Testis (tissue), 3 donors: ENCODE measurements around the gene SLC25A29. TPM values are rescaled to one million over a fixed set of nuclear protein-coding genes. Genes with fewer than 3 reads are reported as not detected.

Experiments used
- DNase-seq: peaks from one replicate; pipeline ENCODE4 v3.0.0-alpha.2; 2019
- H3K27ac ChIP-seq, 2 donors: fragments of 200-600 bp; sonication (generic); one replicate each; pipeline ENCODE4 v1.5.1; 2019
- H3K27me3 ChIP-seq: fragments of 200-600 bp; sonication (generic); one replicate; pipeline ENCODE4 v1.5.1; 2019
- H3K36me3 ChIP-seq: fragments of 200-600 bp; sonication (generic); one replicate; pipeline ENCODE4 v1.5.1; 2017; ENCODE audit warnings: low read depth; ENCODE audit errors: missing control alignments
- H3K4me1 ChIP-seq: fragments of 200-600 bp; sonication (generic); one replicate; pipeline ENCODE4 v1.5.1; 2019
- H3K4me3 ChIP-seq, 2 donors: fragments of 200-600 bp; sonication (generic); one replicate each; pipeline ENCODE4 v1.5.1; 2017 to 2019
- H3K9me3 ChIP-seq: fragments of 200-600 bp; sonication (generic); one replicate; pipeline ENCODE4 v1.5.1; 2017
- CTCF ChIP-seq, 3 experiments: fragments of 450-650 bp in 2 of 3; fragments of 200-600 bp in 1 of 3; sonication (generic) in 1 of 3; IDR thresholded peaks; one replicate each; pipeline ENCODE4 v1.5.1; 2016 to 2019; ENCODE audit warnings: antibody characterized with exemption in 3 of 3, mild to moderate bottlenecking in 2 of 3, moderate library complexity in 1 of 3
- POLR2A ChIP-seq: fragments of 450-650 bp; IDR thresholded peaks from one replicate; pipeline ENCODE4 v1.6.1; 2017; ENCODE audit warnings: antibody characterized with exemption, mild to moderate bottlenecking, moderate library complexity
- WGBS, 2 donors: methylation state at CpG; one replicate each; pipeline ENCODE4 v1.1.5; 2018; 5-methylcytosine and 5-hydroxymethylcytosine counted together
- intact Hi-C: fragments of 100-400 bp; cut with DNase I; formaldehyde crosslinking; loops from one replicate; pipeline ENCODE4 v1.15.1; 2023; ENCODE audit warnings: low total_unique reads
- polyA plus RNA-seq: library from polyadenylated mRNA; stranded (reverse); fragments of 350-450 nt; fragmentation: Illumina TruSeq; extraction: RNeasy Lipid Tissue Mini Kit (QIAGEN cat#74804); gene quantifications from one replicate; pipeline ENCODE4 v1.2.3, GENCODE V29; 2014; ENCODE audit warnings: low read depth, low replicate concordance; ENCODE audit not compliant: insufficient read depth
- total RNA-seq, 2 donors: library from RNA; depleted of rRNA; stranded (reverse); fragments of >200 nt; gene quantifications; one replicate each; pipeline ENCODE4 v1.2.3, GENCODE V29; 2016

SLC25A29 gene
- total and polyA plus RNA-seq, 3 donors from 2014 or later, result 72.3 to 322 (median 185) TPM

DNA sequence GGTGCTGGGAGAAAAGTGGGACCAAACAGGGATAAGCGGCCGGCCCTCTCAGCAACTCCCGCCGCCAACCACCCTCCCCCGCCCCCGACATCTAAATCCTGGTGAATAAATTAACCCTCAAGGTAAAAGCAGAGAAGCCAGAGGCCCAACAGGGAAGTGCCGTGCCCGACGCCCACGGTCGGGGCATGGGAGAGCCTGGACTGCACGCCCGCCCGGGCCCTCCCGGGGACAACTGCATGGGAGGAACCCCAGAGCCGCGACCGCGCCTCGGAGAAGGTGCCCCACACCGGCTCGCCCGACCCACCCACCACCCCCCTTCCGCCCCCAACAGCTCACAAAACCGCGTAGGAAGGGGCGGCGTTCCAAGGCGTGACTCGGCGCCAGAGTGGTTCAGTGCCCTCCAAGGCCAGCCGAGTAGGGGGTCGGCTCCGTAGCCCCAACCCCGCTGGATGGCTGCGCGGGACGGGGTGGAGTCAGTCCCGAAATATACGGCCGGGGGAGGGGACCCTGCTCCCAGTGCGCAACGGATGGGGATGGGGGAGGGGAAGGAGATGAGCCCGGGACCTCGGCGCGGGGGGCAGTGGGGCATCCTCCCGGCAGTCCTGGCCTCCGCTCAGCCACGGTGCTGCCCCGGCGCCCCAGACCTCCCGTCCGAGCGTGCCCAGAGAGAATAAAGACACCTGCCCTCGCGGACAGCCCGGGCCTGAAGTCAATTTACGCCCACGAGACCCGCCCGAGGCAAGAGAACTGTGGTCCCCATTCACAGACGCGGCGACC is 732 bp downstream of the SLC25A29 start:
- intact Hi-C loops, result loop anchor here (10.0 kb wide), 1 partner anchor 69 kb away; the partner anchor contains the start of gene WDR25
- Histone ChIP-seq H3K36me3 (no peaks in the 10 kb centered on the region), H3K27ac (peak overlapping the region; percentile 67 to 90), H3K27me3 (no peaks in the 10 kb centered on the region), H3K4me1 (peaks cover 25% of the 10 kb centered on the region), H3K9me3 (no peaks in the 10 kb centered on the region), H3K4me3 (peak overlapping the region; percentile 84)
- 0% methylated on average over 6 to 65 of the region's 65 CpGs for WGBS, 2 donors
- TF ChIP-seq POLR2A, result no peak
- TF ChIP-seq CTCF (IDR thresholded peaks at IDR 0.05), result no peak
- no peak for DNase-seq

DNA sequence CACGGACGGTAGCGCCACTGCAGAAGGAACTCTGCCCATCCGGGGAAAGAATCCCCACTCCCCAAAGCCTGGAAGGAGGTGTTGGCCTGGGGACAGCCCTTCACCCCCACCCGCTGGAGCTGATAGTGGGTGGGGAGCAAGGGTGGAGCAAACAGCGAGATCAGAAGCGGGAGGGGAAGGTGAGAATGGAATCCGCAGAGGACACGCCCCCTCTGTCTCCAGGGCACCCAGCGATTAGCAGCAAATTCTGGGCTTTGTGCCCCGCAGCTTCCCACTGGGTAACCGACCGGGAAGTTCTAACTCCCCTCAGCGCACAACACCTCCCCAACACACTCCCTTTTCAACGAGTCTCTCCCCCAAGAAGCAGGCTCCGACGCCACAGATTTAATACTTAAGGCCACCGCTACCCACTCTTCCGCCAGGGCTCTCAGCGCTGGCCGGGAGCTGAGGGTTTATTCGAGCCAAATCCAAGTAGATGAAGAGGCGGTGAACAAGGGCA is 1.4 kb downstream of the SLC25A29 start:
- peak; percentile 84 for DNase-seq
- 5% methylated on average over 15 to 23 of the region's 23 CpGs for WGBS, 2 donors
- Histone ChIP-seq H3K4me3 (peak overlapping the region; percentile 84), H3K9me3 (no peaks in the 10 kb centered on the region), H3K4me1 (peaks cover 25% of the 10 kb centered on the region), H3K27me3 (no peaks in the 10 kb centered on the region), H3K36me3 (no peaks in the 10 kb centered on the region), H3K27ac (peak overlapping the region; percentile 67 to 90)
- intact Hi-C loops, result loop anchor here (10.0 kb wide), 1 partner anchor 70 kb away; the partner anchor contains the start of gene WDR25
- no peak for TF ChIP-seq CTCF (IDR thresholded peaks at IDR 0.05)
- no peak for TF ChIP-seq POLR2A

GRCh38 chr14:100303925-100304324 is 2.3 kb downstream of the SLC25A29 start:
- H3K4me1 ChIP-seq, result peaks cover 21% of the 10 kb centered on the region
- H3K4me3 ChIP-seq, result no peak overlapping the region
- H3K27ac ChIP-seq, result no peak overlapping the region
- 70% methylated on average over 4 of the region's 4 CpGs; no CpG with 5 or more reads in 1 of the 2 donors for WGBS, 2 donors
- intact Hi-C loops, result loop anchor here (10.0 kb wide), 1 partner anchor 71 kb away; the partner anchor contains the start of gene WDR25
- no peaks in the 10 kb centered on the region for H3K9me3 ChIP-seq
- no peaks in the 10 kb centered on the region for H3K27me3 ChIP-seq
- DNase-seq, result no peak
- no peak for TF ChIP-seq CTCF (IDR thresholded peaks at IDR 0.05)
- no peak for TF ChIP-seq POLR2A
- H3K36me3 ChIP-seq, result no peaks in the 10 kb centered on the region

DNA sequence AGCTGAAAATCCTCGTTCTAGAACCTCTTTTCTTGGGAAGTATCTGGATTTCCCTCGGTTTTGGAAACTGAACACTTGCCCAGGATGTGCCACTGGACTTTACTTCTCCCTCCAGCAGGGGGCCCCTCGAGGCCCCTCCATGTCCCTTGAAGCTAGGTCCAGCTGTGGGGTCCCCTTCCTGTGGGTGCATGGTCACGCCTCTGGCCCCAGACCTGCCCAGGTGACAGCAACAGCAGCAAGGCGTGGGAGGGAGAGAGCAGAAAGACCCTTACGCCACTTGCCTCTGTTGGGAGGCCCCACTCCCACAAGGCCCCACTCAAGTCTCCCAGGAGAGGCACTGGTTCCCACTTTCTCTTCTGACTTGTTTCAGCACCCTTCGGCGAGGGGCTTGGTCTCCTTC is 3.1 kb downstream of the SLC25A29 start:
- H3K4me3 ChIP-seq, result no peak overlapping the region
- TF ChIP-seq POLR2A, result no peak
- peak in 2 of 3 experiments; percentile 18 to 30 for TF ChIP-seq CTCF (IDR thresholded peaks at IDR 0.05)
- H3K36me3 ChIP-seq, result no peaks in the 10 kb centered on the region
- no peaks in the 10 kb centered on the region for H3K9me3 ChIP-seq
- DNase-seq, result no peak
- no peaks in the 10 kb centered on the region for H3K27me3 ChIP-seq
- peaks cover 21% of the 10 kb centered on the region for H3K4me1 ChIP-seq
- intact Hi-C loops, result loop anchor here (10.0 kb wide), 1 partner anchor 72 kb away; the partner anchor contains the start of gene WDR25
- no peak overlapping the region for H3K27ac ChIP-seq
- WGBS, 2 donors, result 73 to 74% methylated on average over 7 to 8 of the region's 8 CpGs
